HFFc6 (cell line): Measurements from ENCODE around the gene TECR. TPM values are rescaled to one million over a fixed set of nuclear protein-coding genes. Genes with fewer than 3 reads are reported as not detected.
A peak's percentile ranks its signal among the peaks of the same experiment; 100 is the strongest.

Experiments used
- DNase-seq: peaks from one replicate; pipeline ENCODE4 v3.0.0-alpha.2; 2018
- H3K27ac Mint-ChIP-seq: 2 replicates; pipeline ENCODE4 v1.8.0; 2020; ENCODE audit warnings: mild to moderate bottlenecking, mixed read lengths
- H3K27me3 Mint-ChIP-seq: 2 replicates; pipeline ENCODE4 v1.8.0; 2021; ENCODE audit warnings: mild to moderate bottlenecking, moderate library complexity, mixed read lengths; ENCODE audit not compliant: insufficient read depth
- H3K36me3 Mint-ChIP-seq: 2 replicates; pipeline ENCODE4 v1.8.0; 2021; ENCODE audit warnings: low read depth, mixed read lengths
- H3K4me1 Mint-ChIP-seq: 2 replicates; pipeline ENCODE4 v1.8.0; 2020; ENCODE audit warnings: low read depth, mixed read lengths
- H3K4me3 Mint-ChIP-seq: 2 replicates; pipeline ENCODE4 v1.8.0; 2020; ENCODE audit warnings: mild to moderate bottlenecking, moderate library complexity, mixed read lengths
- H3K9me3 Mint-ChIP-seq: 2 replicates; pipeline ENCODE4 v1.8.0; 2020; ENCODE audit warnings: mild to moderate bottlenecking, mixed read lengths
- total RNA-seq, 6 experiments: library from RNA; stranded (reverse); fragmentation: NEBNext Ultra II Directional; extraction: Animal tissue kit (Norgen Biotek cat#: 25700); gene quantifications; 2 replicates in 1 of 6; 3 replicates in 5 of 6; pipeline ENCODE4 v1.2.3, GENCODE V29; 2021
- TF ChIP-seq, protein P1 (sequence below): fragments of 200-600 bp; sonication (generic); IDR thresholded peaks from 2 replicates; pipeline ENCODE4 v1.5.0; 2021; ENCODE audit warnings: antibody characterized with exemption, mild to moderate bottlenecking

The TECR gene
- total RNA-seq, 6 experiments from 2014 or later = 101 to 132 (median 118) TPM

DNA sequence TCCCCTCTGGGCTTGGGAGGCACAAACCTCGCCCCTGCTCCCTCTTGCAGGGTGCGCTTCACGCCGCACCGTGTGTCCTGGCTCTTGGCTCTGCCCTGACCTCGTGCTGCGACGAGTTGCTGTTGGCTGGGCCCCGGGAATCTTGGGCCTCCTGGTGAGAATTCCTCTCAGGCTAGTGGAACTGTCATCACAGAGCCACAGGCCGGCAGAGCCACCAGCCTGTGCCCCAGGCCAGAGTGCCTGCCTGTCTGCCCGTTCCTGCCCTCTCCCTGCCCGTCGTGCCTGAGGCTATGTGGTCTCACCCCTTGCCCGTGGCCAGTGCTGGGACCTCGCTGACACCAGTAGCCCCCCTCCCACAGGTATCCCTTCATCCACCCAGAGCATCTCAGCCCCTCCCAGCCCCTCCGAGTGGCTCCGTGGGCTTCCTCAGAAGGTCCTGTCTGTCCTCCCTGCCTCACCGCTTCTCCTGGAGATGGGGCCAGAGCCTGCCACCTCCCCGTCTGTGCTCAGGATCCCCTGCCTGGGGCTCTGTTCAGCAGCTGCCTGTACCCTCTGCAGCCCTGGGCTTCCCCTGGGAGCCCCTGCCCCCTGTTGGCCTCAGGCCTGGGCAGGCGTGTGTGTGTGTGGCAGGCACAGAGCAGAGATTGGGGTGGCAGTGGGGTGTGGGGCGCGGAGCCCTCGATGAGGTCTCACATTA is 29.1 kb downstream of the TECR start:
- 0 out of 2 replicates have a peak overlapping the region, but pooled peaks have one; percentile 11 for H3K27ac Mint-ChIP-seq
- H3K4me1 Mint-ChIP-seq = peaks cover 14% of the 10 kb centered on the region
- no peaks in the 10 kb centered on the region for H3K36me3 Mint-ChIP-seq

DNA sequence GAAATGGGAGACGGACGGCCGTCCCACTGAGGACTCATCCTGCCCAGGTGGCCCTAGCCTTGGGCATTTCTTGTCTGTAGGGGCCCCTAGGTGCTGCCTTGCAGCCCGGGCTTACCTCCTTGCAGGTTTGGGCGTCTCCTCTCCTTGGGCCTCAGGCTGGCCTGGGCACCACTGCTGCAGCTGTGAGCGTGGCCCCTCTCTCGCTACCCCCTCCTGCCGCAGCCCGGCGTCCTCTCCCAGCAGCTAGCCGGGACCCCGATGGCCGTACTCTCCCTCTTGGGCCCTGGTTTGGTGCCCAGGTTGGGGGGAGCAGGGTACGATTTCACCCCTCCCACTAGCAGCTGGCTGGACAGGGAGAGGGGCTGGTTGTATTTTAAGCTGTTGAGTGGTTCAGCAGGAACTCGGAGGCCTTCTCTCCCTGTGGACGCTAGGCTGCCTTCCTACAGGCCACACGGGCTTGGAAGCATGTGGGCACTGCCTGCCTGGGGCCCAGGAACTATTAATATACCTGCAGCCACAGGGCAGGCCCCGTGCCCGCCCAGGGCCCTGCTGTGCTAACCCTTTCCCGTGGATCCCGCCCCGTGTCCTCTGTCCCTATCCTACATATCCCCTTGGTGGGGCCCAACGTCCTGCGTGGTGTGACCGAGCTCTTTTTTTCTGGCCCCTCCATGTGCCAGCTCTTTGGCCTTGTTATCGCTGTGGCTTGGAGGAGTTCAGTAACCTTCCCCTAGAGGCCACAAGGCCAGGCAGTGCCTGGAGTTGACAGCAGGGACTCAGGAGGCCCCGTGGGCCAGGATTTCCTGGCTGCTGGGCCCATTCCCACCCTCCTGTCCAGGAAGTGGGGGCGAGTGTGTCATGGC is 30.8 kb downstream of the TECR start:
- no peaks in the 10 kb centered on the region for H3K36me3 Mint-ChIP-seq
- TF ChIP-seq, protein P1, sequence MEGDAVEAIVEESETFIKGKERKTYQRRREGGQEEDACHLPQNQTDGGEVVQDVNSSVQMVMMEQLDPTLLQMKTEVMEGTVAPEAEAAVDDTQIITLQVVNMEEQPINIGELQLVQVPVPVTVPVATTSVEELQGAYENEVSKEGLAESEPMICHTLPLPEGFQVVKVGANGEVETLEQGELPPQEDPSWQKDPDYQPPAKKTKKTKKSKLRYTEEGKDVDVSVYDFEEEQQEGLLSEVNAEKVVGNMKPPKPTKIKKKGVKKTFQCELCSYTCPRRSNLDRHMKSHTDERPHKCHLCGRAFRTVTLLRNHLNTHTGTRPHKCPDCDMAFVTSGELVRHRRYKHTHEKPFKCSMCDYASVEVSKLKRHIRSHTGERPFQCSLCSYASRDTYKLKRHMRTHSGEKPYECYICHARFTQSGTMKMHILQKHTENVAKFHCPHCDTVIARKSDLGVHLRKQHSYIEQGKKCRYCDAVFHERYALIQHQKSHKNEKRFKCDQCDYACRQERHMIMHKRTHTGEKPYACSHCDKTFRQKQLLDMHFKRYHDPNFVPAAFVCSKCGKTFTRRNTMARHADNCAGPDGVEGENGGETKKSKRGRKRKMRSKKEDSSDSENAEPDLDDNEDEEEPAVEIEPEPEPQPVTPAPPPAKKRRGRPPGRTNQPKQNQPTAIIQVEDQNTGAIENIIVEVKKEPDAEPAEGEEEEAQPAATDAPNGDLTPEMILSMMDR = no peak
- H3K27me3 Mint-ChIP-seq = peaks cover 2% of the 10 kb centered on the region; the same call in 1 of the 2 replicates
- no peak for DNase-seq
- no peak overlapping the region for H3K4me3 Mint-ChIP-seq
- H3K9me3 Mint-ChIP-seq = no peaks in the 10 kb centered on the region
- H3K4me1 Mint-ChIP-seq = peaks cover 14% of the 10 kb centered on the region
- no peak overlapping the region for H3K27ac Mint-ChIP-seq

More for the DNA sequence above, 29.1 kb downstream of the TECR start:
- Mint-ChIP-seq H3K4me3 (no peak overlapping the region), H3K27me3 (peaks cover 2% of the 10 kb centered on the region; the same call in 1 of the 2 replicates), H3K9me3 (no peaks in the 10 kb centered on the region)
- DNase-seq = no peak
- TF ChIP-seq, protein P1 = no peak

DNA sequence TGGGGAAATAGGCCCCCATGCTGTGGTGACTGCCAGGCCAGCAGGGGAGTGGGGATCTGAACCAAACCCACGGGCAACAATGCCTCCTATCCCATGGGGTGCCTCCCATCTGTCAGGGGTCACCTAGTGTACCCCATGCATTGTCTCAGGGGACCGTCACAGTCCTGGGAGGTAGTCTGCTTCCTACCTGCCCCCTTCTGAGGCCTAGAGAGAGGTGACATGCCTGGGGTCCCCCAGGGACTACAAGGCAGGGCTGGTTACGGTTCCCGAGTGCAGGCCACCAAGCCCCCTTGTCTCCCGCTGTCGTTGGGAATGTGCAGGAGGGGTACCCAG is 31.3 kb downstream of the TECR start:
- H3K27ac Mint-ChIP-seq = no peak overlapping the region
- H3K36me3 Mint-ChIP-seq = no peaks in the 10 kb centered on the region
- peaks cover 11% of the 10 kb centered on the region for H3K4me1 Mint-ChIP-seq

DNA sequence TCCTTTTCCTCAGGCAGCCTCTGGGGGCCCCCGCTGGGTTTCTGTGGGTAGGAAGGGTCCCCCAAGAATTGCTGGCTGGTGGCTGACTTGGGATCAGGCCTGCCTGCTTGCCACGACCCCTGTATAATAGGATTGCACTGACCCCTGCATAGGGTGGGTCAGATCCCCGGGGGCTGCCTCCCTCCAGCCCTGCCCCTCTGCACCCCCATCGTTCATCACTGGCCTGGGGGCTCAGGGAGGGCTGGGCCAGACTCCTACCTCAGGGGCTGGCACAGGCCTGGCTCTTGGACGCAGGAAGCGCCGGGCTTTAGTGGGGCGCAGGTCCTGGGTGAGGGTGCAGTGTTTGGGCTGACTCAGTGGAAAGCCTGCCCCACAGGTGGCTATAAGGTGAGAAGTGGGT is 31.9 kb downstream of the TECR start:
- Mint-ChIP-seq H3K4me1 (peaks cover 6% of the 10 kb centered on the region), H3K27ac (no peak overlapping the region), H3K4me3 (no peak overlapping the region)

More for the DNA sequence above, 31.3 kb downstream of the TECR start:
- H3K9me3 Mint-ChIP-seq = no peaks in the 10 kb centered on the region
- DNase-seq = no peak
- TF ChIP-seq, protein P1 = no peak
- peaks cover 2% of the 10 kb centered on the region; the same call in 1 of the 2 replicates for H3K27me3 Mint-ChIP-seq
- no peak overlapping the region for H3K4me3 Mint-ChIP-seq

DNA sequence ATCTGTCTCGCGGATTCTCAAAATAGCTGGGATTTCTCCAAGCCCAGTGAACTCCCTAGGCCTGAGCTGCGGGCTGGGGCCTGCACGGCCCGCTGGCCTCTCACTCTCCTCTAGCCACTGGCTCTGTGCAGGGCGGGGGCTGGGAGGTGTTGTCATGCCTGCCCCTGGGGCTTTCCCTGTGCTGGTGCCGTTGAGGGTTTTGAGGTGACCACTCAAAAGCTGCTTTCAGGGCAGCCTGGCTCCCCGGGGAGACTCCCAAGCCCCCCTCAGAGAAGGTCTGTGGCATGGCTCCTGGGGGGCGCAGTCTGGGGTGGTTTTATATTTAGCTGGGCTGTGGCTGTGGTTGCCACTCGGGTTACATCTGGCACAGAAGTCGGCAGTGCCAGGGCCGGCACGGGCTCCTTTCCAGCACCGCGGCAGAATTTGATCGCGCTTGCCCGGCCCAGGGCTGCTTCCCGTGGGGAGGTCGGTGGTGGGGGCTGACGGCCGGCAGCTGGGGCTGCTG is 32.5 kb downstream of the TECR start:
- Mint-ChIP-seq H3K4me3 (no peak overlapping the region), H3K27ac (no peak overlapping the region), H3K27me3 (no peaks in the 10 kb centered on the region; the same call in 1 of the 2 replicates), H3K9me3 (no peaks in the 10 kb centered on the region), H3K4me1 (no peaks in the 10 kb centered on the region), H3K36me3 (no peaks in the 10 kb centered on the region)
- TF ChIP-seq, protein P1 = no peak
- DNase-seq = no peak

More for the DNA sequence above, 31.9 kb downstream of the TECR start:
- DNase-seq = no peak
- H3K27me3 Mint-ChIP-seq = no peaks in the 10 kb centered on the region; the same call in 1 of the 2 replicates
- TF ChIP-seq, protein P1 = no peak
- no peaks in the 10 kb centered on the region for H3K36me3 Mint-ChIP-seq
- no peaks in the 10 kb centered on the region for H3K9me3 Mint-ChIP-seq
